ACHN (cell line): ENCODE results near the gene SLC22A16.

Source experiments
- DNase-seq: peaks from one replicate; pipeline ENCODE4 v3.0.0-alpha.2; 2015
- in situ Hi-C: cut with HindIII; loops from 2 replicates; pipeline ENCODE4 v1.10.0; 2017; ENCODE audit warnings: low sequenced_read_pairs, low pct_ligation_motif_present, low pct_unique_long_range_greater_than_20kb

Gene SLC22A16

GRCh38 chr6:110378552-110378951 lies 97.9 kb downstream of the SLC22A16 start:
- no peak for DNase-seq
- in situ Hi-C loops: no loop called here
